DND-41 (cell line): ENCODE results near the gene KRT1.

ENCODE experiments used
- EZH2 ChIP-seq: IDR thresholded peaks from 3 replicates; pipeline ENCODE4 v1.6.1; 2012; ENCODE audit warnings: borderline replicate concordance, low read depth, mild to moderate bottlenecking, moderate library complexity, low read length, inconsistent platforms; ENCODE audit not compliant: severe bottlenecking
- TF ChIP-seq, protein P1 (sequence below): IDR thresholded peaks from 2 replicates; pipeline ENCODE4 v1.5.1; 2012; ENCODE audit warnings: borderline replicate concordance, low read length, moderate library complexity, mild to moderate bottlenecking; ENCODE audit not compliant: poor library complexity, severe bottlenecking; ENCODE audit errors: extremely low read depth

DNA sequence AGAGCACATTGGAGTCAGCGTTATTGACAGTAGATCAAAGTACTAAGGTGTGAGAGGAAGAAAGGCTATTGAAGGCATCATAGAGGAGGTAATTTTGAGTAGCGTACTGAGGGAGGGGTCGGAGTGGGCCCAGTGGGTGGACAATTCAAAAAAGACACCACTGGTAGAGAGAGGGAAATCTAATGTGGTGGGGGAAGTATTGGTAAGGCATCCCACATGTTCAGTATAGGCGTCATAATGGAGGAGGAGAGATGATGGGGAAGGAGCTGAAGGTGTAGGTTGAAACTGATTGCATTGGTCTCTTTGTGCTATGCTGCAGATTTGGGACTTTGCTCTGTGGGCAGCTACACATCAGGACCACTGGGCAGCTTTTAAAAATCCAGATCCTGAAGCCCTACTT lies 46.8 kb upstream of the KRT1 start:
- no peak for TF ChIP-seq EZH2
- TF ChIP-seq, protein P1, sequence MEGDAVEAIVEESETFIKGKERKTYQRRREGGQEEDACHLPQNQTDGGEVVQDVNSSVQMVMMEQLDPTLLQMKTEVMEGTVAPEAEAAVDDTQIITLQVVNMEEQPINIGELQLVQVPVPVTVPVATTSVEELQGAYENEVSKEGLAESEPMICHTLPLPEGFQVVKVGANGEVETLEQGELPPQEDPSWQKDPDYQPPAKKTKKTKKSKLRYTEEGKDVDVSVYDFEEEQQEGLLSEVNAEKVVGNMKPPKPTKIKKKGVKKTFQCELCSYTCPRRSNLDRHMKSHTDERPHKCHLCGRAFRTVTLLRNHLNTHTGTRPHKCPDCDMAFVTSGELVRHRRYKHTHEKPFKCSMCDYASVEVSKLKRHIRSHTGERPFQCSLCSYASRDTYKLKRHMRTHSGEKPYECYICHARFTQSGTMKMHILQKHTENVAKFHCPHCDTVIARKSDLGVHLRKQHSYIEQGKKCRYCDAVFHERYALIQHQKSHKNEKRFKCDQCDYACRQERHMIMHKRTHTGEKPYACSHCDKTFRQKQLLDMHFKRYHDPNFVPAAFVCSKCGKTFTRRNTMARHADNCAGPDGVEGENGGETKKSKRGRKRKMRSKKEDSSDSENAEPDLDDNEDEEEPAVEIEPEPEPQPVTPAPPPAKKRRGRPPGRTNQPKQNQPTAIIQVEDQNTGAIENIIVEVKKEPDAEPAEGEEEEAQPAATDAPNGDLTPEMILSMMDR, result no peak
